Measurements from ENCODE around the gene CCDC57. TPM values are rescaled to one million over a fixed set of nuclear protein-coding genes. Genes with fewer than 3 reads are reported as not detected.
"Not testable (repeated sequence)": the region's sequence is repeated elsewhere in the genome, so short reads cannot be mapped to it uniquely, and the experiment has no call there.

The CCDC57 gene
- polyA plus RNA-seq, 3 donors: 17.1 to 43.8 (median 20.1) TPM

DNA sequence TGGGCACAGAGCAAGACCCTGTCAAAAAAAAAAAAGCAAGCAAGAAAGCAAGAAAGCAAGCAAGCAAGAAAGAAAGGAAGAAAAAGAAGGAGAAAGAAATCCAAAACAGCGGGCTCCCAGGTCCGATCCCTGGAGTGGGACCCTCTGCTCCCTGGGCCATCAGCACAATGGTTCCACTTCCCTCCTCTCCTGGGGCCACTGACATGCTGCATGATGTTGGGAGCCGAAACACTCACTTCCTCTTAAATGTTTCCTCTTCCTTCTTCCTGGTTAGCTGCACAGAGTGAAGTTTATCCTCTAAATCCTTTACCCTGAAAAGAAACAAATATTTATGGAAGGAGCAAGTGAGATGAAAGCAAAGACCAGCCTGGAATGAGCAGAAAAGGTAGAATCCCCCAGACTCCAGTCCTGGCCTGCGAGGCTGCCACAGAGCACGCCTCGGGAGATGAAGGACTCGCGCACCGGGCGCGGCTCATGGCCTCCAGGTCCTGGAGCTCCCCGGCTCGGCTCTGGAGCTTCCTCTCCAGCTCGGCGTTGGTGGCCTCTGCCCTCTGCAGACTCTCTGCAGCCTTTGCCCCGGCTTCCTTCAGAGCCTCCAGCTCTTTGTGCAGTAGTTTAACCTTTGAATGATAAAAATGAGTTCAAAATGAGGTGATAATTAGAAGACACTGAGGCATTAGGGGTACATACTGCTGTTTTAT lies 19.0 kb downstream of the CCDC57 start:
- H4K20me1 ChIP-seq (ENCODE audit: insufficient read depth, low read length): no peaks in the 10 kb centered on the region
- 35% methylated on average over 11 of the region's 16 CpGs for WGBS (ENCODE audit: insufficient coverage)
- peaks cover 3 to 13% of the 10 kb centered on the region in 2 donors for H3K36me3 ChIP-seq (replicated peaks in 1 of 2; ENCODE audit: control insufficient read depth in 1 of 2, insufficient read depth in 2 of 2, low read length in 2 of 2)
- peaks cover 17 to 20% of the 10 kb centered on the region in 2 donors for H3K4me1 ChIP-seq (ENCODE audit: control insufficient read depth in 1 of 2, insufficient read depth in 2 of 2, low read length in 2 of 2)
- Mint-ChIP-seq H3K27me3 (ENCODE audit: low read depth in 3 of 3) (no peaks in the 10 kb centered on the region), H3K27ac (peak overlapping the region; percentile 73 to 94 (median 85)), H3K36me3 (peaks cover 36 to 42% of the 10 kb centered on the region in 2 donors), H3K4me1 (peaks cover 17% of the 10 kb centered on the region), H3K4me3 (peak overlapping the region; percentile 80 to 91), H3K9me3 (peaks cover 0 to 2% (median 0%) of the 10 kb centered on the region in 7 donors)
- TF ChIP-seq, protein P1, sequence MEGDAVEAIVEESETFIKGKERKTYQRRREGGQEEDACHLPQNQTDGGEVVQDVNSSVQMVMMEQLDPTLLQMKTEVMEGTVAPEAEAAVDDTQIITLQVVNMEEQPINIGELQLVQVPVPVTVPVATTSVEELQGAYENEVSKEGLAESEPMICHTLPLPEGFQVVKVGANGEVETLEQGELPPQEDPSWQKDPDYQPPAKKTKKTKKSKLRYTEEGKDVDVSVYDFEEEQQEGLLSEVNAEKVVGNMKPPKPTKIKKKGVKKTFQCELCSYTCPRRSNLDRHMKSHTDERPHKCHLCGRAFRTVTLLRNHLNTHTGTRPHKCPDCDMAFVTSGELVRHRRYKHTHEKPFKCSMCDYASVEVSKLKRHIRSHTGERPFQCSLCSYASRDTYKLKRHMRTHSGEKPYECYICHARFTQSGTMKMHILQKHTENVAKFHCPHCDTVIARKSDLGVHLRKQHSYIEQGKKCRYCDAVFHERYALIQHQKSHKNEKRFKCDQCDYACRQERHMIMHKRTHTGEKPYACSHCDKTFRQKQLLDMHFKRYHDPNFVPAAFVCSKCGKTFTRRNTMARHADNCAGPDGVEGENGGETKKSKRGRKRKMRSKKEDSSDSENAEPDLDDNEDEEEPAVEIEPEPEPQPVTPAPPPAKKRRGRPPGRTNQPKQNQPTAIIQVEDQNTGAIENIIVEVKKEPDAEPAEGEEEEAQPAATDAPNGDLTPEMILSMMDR (IDR thresholded peaks at IDR 0.05): no peak
- intact Hi-C loops (cut with micrococcal nuclease): no loop called here
- H3K9ac ChIP-seq (ENCODE audit: insufficient read depth, low read length, poor library complexity, severe bottlenecking): peak overlapping the region; percentile 68
- peak overlapping the region; percentile 35 to 82 (median 56) for H3K4me3 ChIP-seq (replicated peaks in 1 of 3; ENCODE audit: low read depth in 2 of 3, low read length in 3 of 3)
- peak overlapping the region; percentile 73 for H3K4me2 ChIP-seq (replicated peaks; ENCODE audit: extremely low read depth, low read length, poor library complexity, severe bottlenecking)
- no peaks in the 10 kb centered on the region for H3K79me2 ChIP-seq (ENCODE audit: insufficient read depth, low read length)
- H3K27ac ChIP-seq (ENCODE audit: low read depth in 1 of 2, low read length in 2 of 2): peak overlapping the region; percentile 60 to 84
- H2AFZ ChIP-seq (ENCODE audit: insufficient read depth, low read depth, low read length, poor library complexity, severe bottlenecking): peak overlapping the region; percentile 80
- H3K27me3 ChIP-seq (ENCODE audit: control insufficient read depth in 2 of 2, insufficient read depth in 2 of 2, low read length in 2 of 2): no peaks in the 10 kb centered on the region
- no peaks in the 10 kb centered on the region for H3K9me3 ChIP-seq (replicated peaks in 1 of 2; ENCODE audit: control insufficient read depth in 1 of 2, insufficient read depth in 1 of 2, low read length in 2 of 2)
- DNase-seq: peak; percentile 58 to 79 (median 77)

DNA sequence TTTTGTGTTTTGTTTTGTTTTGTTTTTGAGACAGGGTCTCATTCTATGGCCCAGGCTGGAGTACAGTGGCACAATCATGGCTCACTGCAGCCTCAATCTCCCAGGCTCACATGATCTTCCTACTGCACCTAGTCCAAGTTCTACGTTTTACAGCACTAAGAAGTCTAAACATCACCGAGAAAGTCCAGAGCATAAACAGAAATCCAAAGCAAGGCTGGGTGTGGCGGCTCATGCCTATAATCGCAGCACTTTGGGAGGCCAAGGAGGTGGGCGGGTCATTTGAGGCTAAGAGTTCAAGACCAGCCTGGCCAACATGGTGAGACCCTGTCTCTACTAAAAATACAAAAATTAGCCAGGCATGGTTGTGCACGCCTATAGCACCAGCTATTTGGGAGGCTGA lies 19.6 kb downstream of the CCDC57 start:
- WGBS (ENCODE audit: insufficient coverage): 89% methylated on average over 6 of the region's 6 CpGs
- H3K9ac ChIP-seq (ENCODE audit: insufficient read depth, low read length, poor library complexity, severe bottlenecking); H3K27me3 Mint-ChIP-seq (ENCODE audit: low read depth in 3 of 3); H3K4me3 Mint-ChIP-seq; H3K36me3 ChIP-seq (replicated peaks in 1 of 2; ENCODE audit: control insufficient read depth in 1 of 2, insufficient read depth in 2 of 2, low read length in 2 of 2); H3K9me3 ChIP-seq (replicated peaks in 1 of 2; ENCODE audit: control insufficient read depth in 1 of 2, insufficient read depth in 1 of 2, low read length in 2 of 2); H2AFZ ChIP-seq (ENCODE audit: insufficient read depth, low read depth, low read length, poor library complexity, severe bottlenecking); H3K27me3 ChIP-seq (ENCODE audit: control insufficient read depth in 2 of 2, insufficient read depth in 2 of 2, low read length in 2 of 2); H4K20me1 ChIP-seq (ENCODE audit: insufficient read depth, low read length); H3K79me2 ChIP-seq (ENCODE audit: insufficient read depth, low read length); intact Hi-C loops (cut with micrococcal nuclease); DNase-seq; H3K9me3 Mint-ChIP-seq: not testable (repeated sequence)
- Histone ChIP-seq H3K27ac (ENCODE audit: low read depth in 1 of 2, low read length in 2 of 2) (peak overlapping the region in 1 of 2 donors; percentile 84), H3K4me1 (ENCODE audit: control insufficient read depth in 1 of 2, insufficient read depth in 2 of 2, low read length in 2 of 2) (peaks cover 17 to 20% of the 10 kb centered on the region in 2 donors), H3K4me2 (replicated peaks; ENCODE audit: extremely low read depth, low read length, poor library complexity, severe bottlenecking) (peak overlapping the region; percentile 73), H3K4me3 (replicated peaks in 1 of 3; ENCODE audit: low read depth in 2 of 3, low read length in 3 of 3) (peak overlapping the region in 1 of 3 experiments; percentile 82)
- peak overlapping the region; percentile 56 to 94 (median 85) for H3K27ac Mint-ChIP-seq
- peaks cover 32 to 37% of the 10 kb centered on the region in 2 donors for H3K36me3 Mint-ChIP-seq
- H3K4me1 Mint-ChIP-seq: peaks cover 17% of the 10 kb centered on the region

All from CD14-positive monocyte (primary cell).